GM18870 (cell line): ENCODE measurements around the gene PARP4.
"Not testable (repeated sequence)": the region's sequence is repeated elsewhere in the genome, so short reads cannot be mapped to it uniquely, and the experiment has no call there.

Source experiments
- ATAC-seq: cut with Tn5 transposase; IDR thresholded peaks from one replicate; pipeline ENCODE4 v1.9.1; 2021; ENCODE audit warnings: moderate library complexity; ENCODE audit not compliant: unreplicated experiment

The PARP4 gene

GRCh38 chr13:24452044-24452443, 60.5 kb downstream of the PARP4 start:
- ATAC-seq, result no peak

DNA sequence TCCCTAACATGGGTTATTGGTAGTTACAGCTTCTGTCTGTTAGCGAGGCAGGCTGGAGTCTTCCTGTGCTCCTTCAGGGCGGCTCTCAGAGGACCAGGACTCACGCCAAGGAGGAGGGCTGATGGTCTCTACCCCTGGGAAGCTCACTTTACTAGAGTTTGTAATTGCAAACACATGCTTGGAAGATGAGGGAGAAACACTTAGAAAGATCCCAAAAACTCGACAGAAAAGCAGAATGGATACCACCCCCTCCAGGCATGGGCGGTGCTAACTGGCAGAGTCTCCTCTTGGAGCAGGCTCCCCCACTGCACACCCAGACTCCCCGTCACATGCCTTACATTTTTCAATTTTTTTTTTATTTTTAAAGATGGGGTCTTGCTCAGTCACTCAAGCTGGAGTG, 62.0 kb downstream of the PARP4 start:
- no peak for ATAC-seq

DNA sequence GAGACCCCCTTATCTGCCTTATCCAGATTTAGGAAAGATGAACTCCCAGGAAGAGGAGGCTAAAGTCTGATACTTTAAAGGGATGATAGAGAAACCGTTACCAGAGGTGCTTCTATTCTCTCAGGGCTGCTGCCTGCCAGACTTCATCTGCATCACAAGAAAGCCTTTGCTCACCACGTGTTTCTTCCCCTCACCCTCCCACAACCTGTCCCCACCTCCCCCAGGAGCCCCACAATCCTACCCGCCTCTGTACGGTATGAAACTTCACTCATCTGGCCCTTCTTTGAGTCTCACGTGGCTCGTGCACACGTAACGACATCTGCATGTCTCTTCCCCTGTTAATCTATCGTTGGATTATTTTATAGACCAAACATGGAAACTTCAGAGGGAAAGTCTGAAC, 67.7 kb downstream of the PARP4 start:
- ATAC-seq, result not testable (repeated sequence)

GRCh38 chr13:24443366-24443765, 69.2 kb downstream of the PARP4 start:
- no peak for ATAC-seq

GRCh38 chr13:24426045-24426444, 86.5 kb downstream of the PARP4 start:
- not testable (repeated sequence) for ATAC-seq

- ATAC-seq, result not testable (repeated sequence)
Measured at GRCh38 chr13:24419668-24420067, 92.9 kb downstream of the PARP4 start.

DNA sequence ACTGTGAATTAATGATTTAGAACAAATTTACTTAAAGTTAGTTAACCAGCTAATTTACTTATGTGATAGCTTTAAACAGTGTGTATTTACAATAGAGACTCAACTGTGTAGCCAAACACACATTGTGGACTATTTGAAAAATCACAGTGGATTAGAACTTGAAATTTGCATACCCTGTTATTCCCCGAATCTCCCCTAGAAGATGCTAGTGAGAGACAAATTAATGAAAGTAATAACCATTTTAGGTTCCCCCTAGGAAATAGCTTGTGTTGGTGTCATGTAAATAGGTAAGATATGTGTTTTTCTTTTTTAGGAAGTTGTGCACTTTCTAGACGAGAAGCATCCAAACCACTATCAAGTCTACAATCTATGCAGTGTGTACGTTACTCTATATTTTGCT, 104.7 kb downstream of the PARP4 start:
- ATAC-seq, result no peak

GRCh38 chr13:24406524-24406923, 106.1 kb downstream of the PARP4 start:
- ATAC-seq, result no peak

DNA sequence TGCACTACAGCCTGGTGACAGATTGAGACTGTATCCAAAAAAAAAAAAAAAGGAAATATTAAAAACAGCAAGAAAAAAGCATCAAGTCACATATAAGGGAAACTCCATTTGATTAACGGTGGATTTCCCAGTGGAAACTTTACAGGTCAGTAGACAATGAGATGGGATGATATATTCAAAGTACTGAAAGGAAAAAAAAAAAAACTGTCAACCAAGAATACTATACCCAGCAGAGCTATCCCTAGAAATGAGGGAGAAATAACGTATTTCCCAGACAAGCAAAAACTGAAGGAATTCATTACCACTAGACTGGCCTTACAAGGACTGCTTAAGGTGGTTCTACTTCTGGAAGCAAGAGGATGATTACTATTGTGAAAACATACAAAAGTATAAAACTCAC, 115.8 kb downstream of the PARP4 start:
- ATAC-seq, result no peak

GRCh38 chr13:24392972-24393371, 119.6 kb downstream of the PARP4 start:
- no peak for ATAC-seq

DNA sequence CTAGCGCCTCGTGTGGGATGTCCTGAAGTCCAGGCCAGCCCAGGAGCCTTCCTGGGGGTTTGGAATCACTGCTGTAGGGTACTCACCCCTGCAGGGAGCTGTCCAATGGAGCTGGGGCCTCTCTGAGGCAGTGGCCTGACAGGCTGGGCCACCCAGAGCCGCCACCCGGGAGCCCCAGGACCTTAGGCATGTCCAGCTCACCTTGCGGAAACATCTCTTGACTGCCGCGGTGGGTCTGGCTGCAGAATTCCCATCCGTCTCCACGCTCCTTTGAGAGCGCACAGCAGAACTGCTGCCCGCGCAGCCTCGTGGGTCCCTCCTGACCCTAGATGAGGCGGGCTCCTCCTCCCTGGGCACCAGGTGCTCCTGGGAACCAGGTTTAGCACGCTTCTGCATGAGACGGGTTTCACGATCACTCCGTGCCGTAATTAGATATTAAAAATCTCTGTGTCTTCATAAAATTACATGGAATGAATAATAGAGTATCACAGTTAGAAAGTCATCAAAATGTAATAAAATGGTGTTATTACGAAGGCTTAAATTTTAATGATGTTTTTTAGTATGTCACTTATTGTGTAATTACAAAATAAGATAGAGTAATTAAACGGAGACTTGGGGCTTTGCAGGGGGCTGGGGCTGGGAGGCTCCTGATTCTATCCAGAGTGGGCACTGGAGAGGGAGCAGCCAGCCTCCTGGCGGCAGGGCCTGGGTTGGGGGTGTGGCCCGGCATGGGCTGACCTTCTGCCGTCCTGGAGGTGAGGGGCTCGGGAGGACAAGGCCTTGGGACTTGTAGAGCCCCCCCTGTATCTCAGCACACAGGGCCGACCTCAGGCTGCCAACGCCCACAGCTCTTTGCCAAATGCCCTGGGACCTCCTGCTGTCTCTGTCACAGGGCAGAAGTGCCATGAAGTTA, 120.6 kb downstream of the PARP4 start:
- not testable (repeated sequence) for ATAC-seq

- not testable (repeated sequence) for ATAC-seq
Measured at GRCh38 chr13:24390795-24391194, 121.8 kb downstream of the PARP4 start.

GRCh38 chr13:24389506-24389905, 123.1 kb downstream of the PARP4 start:
- ATAC-seq, result no peak

DNA sequence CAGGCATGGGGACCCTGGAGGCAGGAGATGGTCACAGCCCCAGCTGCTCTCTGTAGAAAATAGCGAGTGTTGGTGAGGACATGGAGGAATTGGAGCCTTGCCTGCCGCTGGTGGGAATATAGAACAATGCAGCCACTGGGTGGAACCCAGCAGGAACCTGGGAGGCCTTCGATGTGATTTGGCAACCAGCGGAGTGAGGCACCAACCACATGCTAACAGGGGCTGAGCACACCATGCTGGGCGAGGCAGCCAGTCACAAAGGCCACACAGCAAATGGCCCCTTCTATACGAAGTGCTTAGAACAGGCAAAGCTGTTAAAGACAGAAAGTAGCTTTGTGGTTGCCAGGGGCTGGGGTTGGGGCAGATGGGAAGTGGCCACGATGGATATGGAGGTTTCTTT, 123.8 kb downstream of the PARP4 start:
- ATAC-seq, result not testable (repeated sequence)

GRCh38 chr13:24386816-24387708, 125.5 kb downstream of the PARP4 start:
- no peak for ATAC-seq

- ATAC-seq, result no peak
Measured at GRCh38 chr13:24385902-24386301, 126.7 kb downstream of the PARP4 start.

GRCh38 chr13:24384946-24385345, 127.6 kb downstream of the PARP4 start:
- ATAC-seq, result not testable (repeated sequence)

DNA sequence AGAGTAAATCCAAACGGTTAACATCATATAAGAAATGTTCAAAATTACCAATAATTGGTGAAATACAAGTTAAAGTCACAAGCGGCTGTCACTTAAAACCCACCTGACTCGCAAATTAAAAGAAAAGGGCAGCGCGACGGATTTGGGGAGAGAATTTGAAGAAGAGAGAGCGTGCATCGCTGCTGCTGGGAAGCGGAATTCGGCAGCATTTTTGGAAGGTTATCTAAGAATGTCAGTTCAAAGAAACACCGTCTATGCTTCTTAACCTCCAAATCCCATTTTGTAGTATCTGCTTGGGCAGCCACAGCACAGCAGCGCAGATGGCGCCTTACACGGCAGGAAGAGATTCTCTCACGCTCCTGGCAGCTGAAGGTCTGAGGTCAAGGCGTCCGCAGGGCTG, 128.5 kb downstream of the PARP4 start:
- not testable (repeated sequence) for ATAC-seq

DNA sequence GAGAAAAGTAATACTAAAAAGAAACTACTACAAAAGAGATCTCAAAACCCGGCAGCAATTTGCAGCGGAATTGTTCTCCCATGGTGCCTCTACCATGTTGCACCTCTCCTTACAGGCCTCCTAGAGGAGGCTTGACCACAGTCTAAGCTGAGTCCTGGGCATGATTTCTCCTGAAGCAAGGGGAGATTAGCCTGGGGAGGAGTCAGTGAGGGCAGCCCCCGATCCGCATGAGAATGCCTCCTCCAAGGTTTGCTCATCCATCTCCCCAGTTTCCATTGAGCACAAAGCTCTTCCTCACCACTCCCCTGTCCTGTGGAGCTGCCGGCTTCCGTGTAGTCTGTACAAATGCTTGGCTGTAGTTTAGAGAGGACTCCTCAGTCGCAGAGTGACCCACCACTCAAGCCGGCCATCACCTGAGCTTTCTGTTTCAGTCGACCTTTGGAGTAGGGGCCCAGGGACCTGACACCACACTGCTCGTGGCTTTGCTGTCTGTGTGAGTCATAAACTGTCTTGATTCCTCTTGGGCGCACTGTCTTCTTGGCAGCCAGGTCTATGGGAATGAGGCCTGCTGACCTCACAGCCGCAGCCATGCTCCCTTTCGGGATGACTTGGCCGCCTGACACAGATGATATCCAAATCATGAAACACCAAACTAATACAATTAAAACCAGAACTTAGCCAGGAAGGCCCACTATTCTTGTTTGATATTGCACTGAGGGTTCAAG, 130.9 kb downstream of the PARP4 start:
- ATAC-seq, result no peak

GRCh38 chr13:24380881-24381280, 131.7 kb downstream of the PARP4 start:
- ATAC-seq, result not testable (repeated sequence)

DNA sequence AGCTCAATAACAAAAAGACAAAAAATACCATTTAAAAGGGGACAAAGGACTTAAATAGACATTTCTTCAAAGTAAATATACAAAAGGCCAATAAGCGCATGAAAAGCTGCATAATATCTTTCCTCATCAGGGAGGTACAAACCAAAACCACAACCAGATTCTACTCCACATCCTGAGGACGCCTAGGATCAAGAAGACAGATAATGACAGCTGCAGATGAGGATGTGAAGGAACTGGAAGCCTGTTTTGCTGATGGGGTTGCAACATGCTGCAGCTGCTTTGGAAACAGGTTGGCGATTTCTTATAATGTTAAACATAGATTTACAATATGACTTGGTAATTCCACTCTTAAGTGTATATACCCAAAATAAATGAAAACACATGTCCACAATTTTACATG, 132.4 kb downstream of the PARP4 start:
- ATAC-seq, result not testable (repeated sequence)
